Muscle of leg (tissue), 11 donors: ENCODE measurements around the gene SLC25A12. TPM values are rescaled to one million over a fixed set of nuclear protein-coding genes. Genes with fewer than 3 reads are reported as not detected.

Experiments used
- DNase-seq: peaks from one replicate; pipeline ENCODE4 v3.0.0; 2013
- H3K27ac ChIP-seq: one replicate; pipeline ENCODE4 v1.5.1; 2013; ENCODE audit warnings: mild to moderate bottlenecking, low read length, control low read depth
- H3K27me3 ChIP-seq: one replicate; pipeline ENCODE4 v1.6.1; 2013; ENCODE audit warnings: low read length; ENCODE audit not compliant: control insufficient read depth, insufficient read depth
- H3K36me3 ChIP-seq: one replicate; pipeline ENCODE4 v1.6.1; 2013; ENCODE audit warnings: low read length; ENCODE audit not compliant: control insufficient read depth, insufficient read depth
- H3K4me1 ChIP-seq: one replicate; pipeline ENCODE4 v1.6.1; 2013; ENCODE audit warnings: low read length; ENCODE audit not compliant: control insufficient read depth, insufficient read depth
- H3K4me3 ChIP-seq: one replicate; pipeline ENCODE4 v1.5.1; 2013; ENCODE audit warnings: low read length, control low read depth
- H3K9me3 ChIP-seq: replicated peaks from 2 replicates; pipeline ENCODE4 v1.6.1; 2013; ENCODE audit warnings: low read depth, low read length; ENCODE audit not compliant: control insufficient read depth
- WGBS: methylation state at CpG from one replicate; pipeline ENCODE4 v1.1.5; 2013; ENCODE audit warnings: missing lambda C conversion rate; ENCODE audit not compliant: insufficient coverage; 5-methylcytosine and 5-hydroxymethylcytosine counted together
- polyA plus RNA-seq, 8 donors: library from polyadenylated mRNA; unstranded; fragments of 120-200 nt; gene quantifications; one replicate each; pipeline versions ENCODE4 v1.2.1 to v1.2.3, GENCODE V29; 2013; ENCODE audit warnings: inconsistent platforms in 1 of 8, low replicate concordance in 1 of 8; ENCODE audit not compliant: insufficient read length in 8 of 8, insufficient read depth in 1 of 8
- total RNA-seq: library from RNA; stranded (reverse); fragments of 120-200 nt; gene quantifications from one replicate; pipeline ENCODE4 v1.2.4, GENCODE V29; 2013

Gene SLC25A12
- total and polyA plus RNA-seq, 9 donors, result 20.4 to 27.7 (median 22.1) TPM

- no peaks in the 10 kb centered on the region for H3K9me3 ChIP-seq
- H3K36me3 ChIP-seq, result peaks cover 26% of the 10 kb centered on the region
- H3K4me1 ChIP-seq, result no peaks in the 10 kb centered on the region
- no peaks in the 10 kb centered on the region for H3K27me3 ChIP-seq
- H3K4me3 ChIP-seq, result no peak overlapping the region
- no CpG with 5 or more reads among the region's 3 CpGs for WGBS
- H3K27ac ChIP-seq, result no peak overlapping the region
- DNase-seq, result no peak
Measured at GRCh38 chr2:171747371-171747770, 146.7 kb downstream of the SLC25A12 start.

GRCh38 chr2:171745806-171746205 lies 148.2 kb downstream of the SLC25A12 start:
- Histone ChIP-seq H3K27me3 (no peaks in the 10 kb centered on the region), H3K4me1 (no peaks in the 10 kb centered on the region), H3K36me3 (peaks cover 28% of the 10 kb centered on the region), H3K27ac (no peak overlapping the region), H3K4me3 (no peak overlapping the region), H3K9me3 (no peaks in the 10 kb centered on the region)
- 80% methylated on average over 1 of the region's 4 CpGs for WGBS
- no peak for DNase-seq

- Histone ChIP-seq H3K27me3 (no peaks in the 10 kb centered on the region), H3K36me3 (peaks cover 28% of the 10 kb centered on the region), H3K27ac (no peak overlapping the region), H3K9me3 (no peaks in the 10 kb centered on the region), H3K4me1 (no peaks in the 10 kb centered on the region), H3K4me3 (no peak overlapping the region)
- 100% methylated on average over 1 of the region's 1 CpG for WGBS
- DNase-seq, result no peak
Measured at GRCh38 chr2:171745141-171745540, 148.9 kb downstream of the SLC25A12 start.

GRCh38 chr2:171742760-171743159 lies 151.3 kb downstream of the SLC25A12 start:
- WGBS, result no CpG with 5 or more reads among the region's 1 CpG
- peaks cover 34% of the 10 kb centered on the region for H3K36me3 ChIP-seq
- no peak overlapping the region for H3K27ac ChIP-seq
- no peak overlapping the region for H3K4me3 ChIP-seq
- H3K27me3 ChIP-seq, result no peaks in the 10 kb centered on the region
- H3K9me3 ChIP-seq, result no peaks in the 10 kb centered on the region
- no peaks in the 10 kb centered on the region for H3K4me1 ChIP-seq
- DNase-seq, result no peak

- no peaks in the 10 kb centered on the region for H3K27me3 ChIP-seq
- H3K9me3 ChIP-seq, result no peaks in the 10 kb centered on the region
- peaks cover 41% of the 10 kb centered on the region for H3K36me3 ChIP-seq
- H3K4me3 ChIP-seq, result no peak overlapping the region
- H3K27ac ChIP-seq, result no peak overlapping the region
- H3K4me1 ChIP-seq, result no peaks in the 10 kb centered on the region
- DNase-seq, result no peak
- WGBS, result no CpG with 5 or more reads among the region's 2 CpGs
Measured at GRCh38 chr2:171741189-171741588, 152.9 kb downstream of the SLC25A12 start.

GRCh38 chr2:171735991-171736710 lies 157.9 kb downstream of the SLC25A12 start:
- Histone ChIP-seq H3K27ac (no peak overlapping the region), H3K36me3 (peaks cover 39% of the 10 kb centered on the region), H3K27me3 (no peaks in the 10 kb centered on the region), H3K4me1 (no peaks in the 10 kb centered on the region), H3K9me3 (no peaks in the 10 kb centered on the region), H3K4me3 (no peak overlapping the region)
- WGBS, result no CpG with 5 or more reads among the region's 4 CpGs
- DNase-seq, result no peak

Other genes starting within 250 kb of the SLC25A12 start
- 77.5 TPM for gene DYNC1I2, start 206.8 kb downstream of the SLC25A12 start, total RNA-seq
- gene DYNC1I2, start 206.8 kb downstream of the SLC25A12 start, polyA plus RNA-seq, result 100 to 1,000 TPM in 5 of 8 donors, 10 to 100 TPM in 3; 96.1 to 134 (median 106) TPM
- gene HAT1, start 28.2 kb upstream of the SLC25A12 start, total RNA-seq, result 28.3 TPM
- 10 to 100 TPM; 34.0 to 45.1 (median 39.7) TPM for gene HAT1, start 28.2 kb upstream of the SLC25A12 start, polyA plus RNA-seq
- 8.7 TPM for gene METAP1D, start 105.7 kb upstream of the SLC25A12 start, total RNA-seq
- 10 to 100 TPM in 4 of 8 donors, 1 to 10 TPM in 4; 7.8 to 16.0 (median 10.2) TPM for gene METAP1D, start 105.7 kb upstream of the SLC25A12 start, polyA plus RNA-seq
- gene DLX1, start 191.3 kb upstream of the SLC25A12 start, total RNA-seq, result 0.09 TPM
- gene DLX1, start 191.3 kb upstream of the SLC25A12 start, polyA plus RNA-seq, result under 1 TPM; 0.11 to 0.60 (median 0.33) TPM
- gene DLX2, start 208.7 kb upstream of the SLC25A12 start, total RNA-seq, result 0.04 TPM
- gene DLX2, start 208.7 kb upstream of the SLC25A12 start, polyA plus RNA-seq, result under 1 TPM in 5 of 8 donors, not detected in 3; 0.05 to 0.26 (median 0.11) TPM